Anterior cingulate cortex (tissue), 58 donors: ENCODE data around the gene FAM217A.

Source experiments
- DNase-seq, 58 donors: peaks; one replicate each; lab custom pipeline; 2025; lab: John Stamatoyannopoulos, UW

The FAM217A gene

DNA sequence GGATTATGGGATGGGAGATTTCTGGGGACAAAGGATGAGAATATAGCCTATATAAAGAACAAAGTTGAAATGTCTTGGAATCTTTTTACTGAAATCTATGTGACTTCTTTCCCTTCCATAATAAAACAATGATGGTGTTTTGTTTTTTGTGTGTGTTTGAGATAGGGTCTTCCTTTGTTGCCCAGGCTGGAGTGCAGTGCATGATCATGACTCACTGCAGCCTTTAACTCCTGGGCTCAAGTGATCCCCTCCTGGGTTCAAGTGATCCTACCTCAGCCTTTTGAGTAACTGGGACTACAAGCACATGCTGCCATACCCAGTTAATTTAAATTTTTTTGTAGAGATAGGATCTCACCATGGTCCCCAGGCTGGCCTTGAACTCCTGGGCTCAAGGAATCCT lies 50.9 kb downstream of the FAM217A start:
- DNase-seq = no peak

GRCh38 chr6:4025681-4026080 lies 53.3 kb downstream of the FAM217A start:
- DNase-seq = no peak

DNA sequence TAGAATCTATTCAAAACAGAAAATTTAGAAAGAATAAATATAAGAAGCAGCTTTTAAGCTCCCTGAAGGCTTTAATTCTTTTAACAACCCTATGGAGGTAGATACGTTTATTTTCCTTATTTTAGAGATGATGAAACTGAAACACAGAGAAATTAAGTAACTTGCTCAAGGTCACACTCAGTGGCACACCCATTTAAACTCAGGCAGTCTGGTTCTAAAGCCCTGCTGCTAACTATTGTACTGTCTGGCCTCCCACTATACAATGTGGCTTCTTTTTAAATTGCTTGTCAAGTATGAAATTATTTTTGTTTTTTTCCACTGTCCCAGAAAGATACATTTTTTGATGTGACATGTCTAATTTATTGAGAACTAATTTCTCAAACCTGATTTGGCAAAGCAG lies 55.7 kb downstream of the FAM217A start:
- no peak for DNase-seq

- DNase-seq = peak in 6 of 58 donors; percentile 17 to 64 (median 44)
Measured at GRCh38 chr6:4021854-4022695, 56.9 kb downstream of the FAM217A start.

DNA sequence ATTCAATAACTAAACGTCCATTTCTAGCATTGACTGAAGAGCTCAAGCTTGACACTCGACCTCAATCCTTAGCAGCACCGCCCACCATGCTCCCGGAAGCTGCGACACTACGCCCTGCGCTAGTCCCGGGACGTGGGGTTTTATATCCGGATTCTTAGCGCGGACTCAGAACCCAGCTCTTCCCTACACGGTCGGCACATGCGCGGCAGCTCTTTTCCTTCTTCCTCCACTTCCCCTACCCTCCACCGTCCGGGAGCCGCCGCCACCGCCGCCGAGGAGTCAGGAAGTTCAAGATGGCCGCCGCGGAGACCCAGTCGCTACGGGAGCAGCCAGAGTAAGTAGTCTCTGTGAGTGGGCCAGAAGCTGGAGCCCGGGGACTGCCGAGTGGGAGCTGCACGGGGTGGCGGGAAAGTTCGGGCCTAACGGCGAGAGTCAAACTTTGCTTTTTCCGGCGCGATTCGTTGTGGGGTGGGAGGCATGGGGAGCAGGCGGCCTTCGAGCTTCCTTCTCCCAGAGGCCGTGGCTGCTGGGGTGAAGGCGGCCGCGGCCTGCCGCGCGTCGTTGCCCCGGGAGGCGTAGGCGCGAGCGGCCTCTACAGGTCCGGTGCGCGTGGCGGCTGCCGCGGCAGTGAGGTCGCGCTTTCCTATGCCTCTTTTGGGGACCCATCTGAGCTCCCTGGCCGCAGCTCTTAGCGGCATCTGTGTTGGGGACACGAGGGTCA lies 57.6 kb downstream of the FAM217A start:
- peak; percentile 62 to 98 (median 94) for DNase-seq

- no peak for DNase-seq
Measured at GRCh38 chr6:4020822-4021132, 58.2 kb downstream of the FAM217A start.

GRCh38 chr6:4018924-4019236 lies 60.1 kb downstream of the FAM217A start:
- no peak for DNase-seq
